RWPE2 (cell line): ENCODE results near the gene UCK1.

Experiments used
- ATAC-seq: fragments of 200-7000 bp; cut with Tn5 transposase; 3 replicates; pipeline ENCODE4 v1.9.1; 2021; ENCODE audit warnings: low read depth
- DNase-seq: peaks from one replicate; pipeline ENCODE4 v3.0.0-alpha.2; 2020; ENCODE audit warnings: low spot score
- H3K27ac ChIP-seq: fragments of 450-650 bp; 2 replicates; pipeline ENCODE4 v1.5.1; 2017; ENCODE audit warnings: mild to moderate bottlenecking; ENCODE audit not compliant: poor library complexity, severe bottlenecking
- H3K27me3 ChIP-seq: fragments of 250-450 bp; sonication (Bioruptor Pico); 2 replicates; pipeline ENCODE4 v1.5.1; 2021; ENCODE audit warnings: mild to moderate bottlenecking, moderate library complexity; ENCODE audit not compliant: insufficient read depth, poor library complexity, severe bottlenecking
- H3K36me3 ChIP-seq: fragments of 250-450 bp; sonication (Bioruptor Pico); 2 replicates; pipeline ENCODE4 v1.5.1; 2020; ENCODE audit warnings: low read depth, mild to moderate bottlenecking, moderate library complexity
- H3K4me1 ChIP-seq: fragments of 250-450 bp; sonication (Bioruptor Pico); 2 replicates; pipeline ENCODE4 v1.5.1; 2021; ENCODE audit warnings: mild to moderate bottlenecking, moderate library complexity; ENCODE audit not compliant: insufficient read depth, poor library complexity, severe bottlenecking
- H3K4me3 ChIP-seq: fragments of 250-450 bp; sonication (Bioruptor Pico); 2 replicates; pipeline ENCODE4 v1.5.1; 2021; ENCODE audit warnings: mild to moderate bottlenecking, moderate library complexity; ENCODE audit not compliant: severe bottlenecking
- H3K9me3 ChIP-seq: fragments of 250-450 bp; sonication (Bioruptor Pico); 2 replicates; pipeline ENCODE4 v1.5.1; 2021; ENCODE audit warnings: mild to moderate bottlenecking, moderate library complexity; ENCODE audit not compliant: severe bottlenecking
- TF ChIP-seq, protein P1 (sequence below): fragments of 450-650 bp; IDR thresholded peaks from one replicate; pipeline ENCODE4 v1.5.1; 2017; ENCODE audit warnings: mild to moderate bottlenecking, moderate library complexity; ENCODE audit not compliant: poor library complexity, severe bottlenecking

The UCK1 gene

DNA sequence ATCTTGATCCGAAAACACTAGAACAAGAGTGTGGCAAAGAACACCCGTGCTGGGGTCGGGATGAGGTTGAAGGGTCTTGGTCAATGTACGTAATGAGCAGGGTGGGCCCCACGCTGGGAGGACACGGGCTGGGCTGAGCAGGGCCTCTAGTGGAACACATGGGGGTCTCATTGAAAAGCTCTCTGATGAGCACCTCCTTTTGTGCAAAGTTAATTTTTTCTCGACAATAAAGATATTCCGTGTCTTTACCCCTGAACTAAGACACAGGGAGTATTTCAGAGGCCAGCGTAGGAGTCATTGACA, 8.0 kb downstream of the UCK1 start:
- TF ChIP-seq, protein P1, sequence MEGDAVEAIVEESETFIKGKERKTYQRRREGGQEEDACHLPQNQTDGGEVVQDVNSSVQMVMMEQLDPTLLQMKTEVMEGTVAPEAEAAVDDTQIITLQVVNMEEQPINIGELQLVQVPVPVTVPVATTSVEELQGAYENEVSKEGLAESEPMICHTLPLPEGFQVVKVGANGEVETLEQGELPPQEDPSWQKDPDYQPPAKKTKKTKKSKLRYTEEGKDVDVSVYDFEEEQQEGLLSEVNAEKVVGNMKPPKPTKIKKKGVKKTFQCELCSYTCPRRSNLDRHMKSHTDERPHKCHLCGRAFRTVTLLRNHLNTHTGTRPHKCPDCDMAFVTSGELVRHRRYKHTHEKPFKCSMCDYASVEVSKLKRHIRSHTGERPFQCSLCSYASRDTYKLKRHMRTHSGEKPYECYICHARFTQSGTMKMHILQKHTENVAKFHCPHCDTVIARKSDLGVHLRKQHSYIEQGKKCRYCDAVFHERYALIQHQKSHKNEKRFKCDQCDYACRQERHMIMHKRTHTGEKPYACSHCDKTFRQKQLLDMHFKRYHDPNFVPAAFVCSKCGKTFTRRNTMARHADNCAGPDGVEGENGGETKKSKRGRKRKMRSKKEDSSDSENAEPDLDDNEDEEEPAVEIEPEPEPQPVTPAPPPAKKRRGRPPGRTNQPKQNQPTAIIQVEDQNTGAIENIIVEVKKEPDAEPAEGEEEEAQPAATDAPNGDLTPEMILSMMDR, result no peak
- Histone ChIP-seq H3K36me3 (peaks cover 55% of the 10 kb centered on the region), H3K9me3 (no peaks in the 10 kb centered on the region), H3K4me1 (no peaks in the 10 kb centered on the region), H3K4me3 (no peak overlapping the region), H3K27ac (no peak overlapping the region), H3K27me3 (no peaks in the 10 kb centered on the region)
- ATAC-seq, result no peak
- no peak for DNase-seq

DNA sequence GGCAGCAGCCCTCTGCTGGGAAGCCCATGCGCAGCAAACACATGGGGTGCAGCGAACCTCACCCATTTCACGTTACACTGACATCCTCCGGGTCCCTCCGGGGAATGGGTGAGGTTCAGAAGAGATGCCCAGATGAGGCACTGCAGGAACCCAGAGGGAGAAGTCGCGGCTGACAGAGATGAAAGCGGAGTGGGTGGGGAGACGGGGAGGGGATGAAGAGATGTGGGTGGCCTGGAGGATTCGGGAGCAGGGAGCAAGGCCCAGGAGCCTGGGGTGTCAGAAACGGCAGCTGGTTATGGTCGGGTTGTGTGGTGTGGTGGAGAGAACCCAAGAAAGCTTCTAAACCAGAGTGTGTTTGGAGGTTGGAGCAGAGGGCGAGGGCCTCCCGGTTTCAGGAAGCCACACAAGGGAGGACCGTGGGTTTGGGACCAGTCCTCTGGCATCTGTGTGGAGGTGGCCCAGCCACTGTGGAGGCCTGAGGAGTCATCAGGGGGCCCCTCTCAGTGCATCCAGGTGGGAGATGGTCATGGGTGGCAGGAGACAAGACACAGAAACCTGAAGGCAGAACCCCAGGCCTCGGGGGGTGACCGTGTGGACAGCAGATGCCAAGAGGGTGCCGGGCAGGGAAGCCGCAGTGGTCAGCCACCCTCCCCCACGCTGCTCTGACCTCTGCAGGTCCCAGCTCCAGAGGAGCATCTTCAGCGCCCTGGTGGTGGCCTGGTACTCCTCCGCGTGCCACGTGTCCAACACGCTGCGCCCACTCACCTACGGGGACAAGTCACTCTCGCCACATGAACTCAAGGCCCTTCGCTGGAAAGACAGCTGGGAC, 8.6 kb downstream of the UCK1 start:
- Histone ChIP-seq H3K4me1 (no peaks in the 10 kb centered on the region), H3K27ac (no peak overlapping the region), H3K27me3 (no peaks in the 10 kb centered on the region), H3K9me3 (no peaks in the 10 kb centered on the region), H3K36me3 (peaks cover 59% of the 10 kb centered on the region), H3K4me3 (no peak overlapping the region)
- TF ChIP-seq, protein P1, result no peak
- no peak; the same call in 2 of the 3 replicates for ATAC-seq
- no peak for DNase-seq

- TF ChIP-seq, protein P1, result no peak
- peaks cover 62% of the 10 kb centered on the region for H3K36me3 ChIP-seq
Measured at GRCh38 chr9:131521822-131522221, 9.2 kb downstream of the UCK1 start.

GRCh38 chr9:131521203-131521602, 9.9 kb downstream of the UCK1 start:
- Histone ChIP-seq H3K27ac (no peak overlapping the region), H3K9me3 (no peaks in the 10 kb centered on the region), H3K4me3 (no peak overlapping the region), H3K4me1 (no peaks in the 10 kb centered on the region), H3K27me3 (no peaks in the 10 kb centered on the region), H3K36me3 (peaks cover 68% of the 10 kb centered on the region)
- no peak for ATAC-seq
- DNase-seq, result no peak
- TF ChIP-seq, protein P1, result no peak

More at GRCh38 chr9:131521822-131522221, 9.2 kb downstream of the UCK1 start:
- Histone ChIP-seq H3K27me3 (no peaks in the 10 kb centered on the region), H3K4me1 (no peaks in the 10 kb centered on the region), H3K4me3 (no peak overlapping the region), H3K27ac (no peak overlapping the region), H3K9me3 (no peaks in the 10 kb centered on the region)
- DNase-seq (no peak), ATAC-seq (no peak)

DNA sequence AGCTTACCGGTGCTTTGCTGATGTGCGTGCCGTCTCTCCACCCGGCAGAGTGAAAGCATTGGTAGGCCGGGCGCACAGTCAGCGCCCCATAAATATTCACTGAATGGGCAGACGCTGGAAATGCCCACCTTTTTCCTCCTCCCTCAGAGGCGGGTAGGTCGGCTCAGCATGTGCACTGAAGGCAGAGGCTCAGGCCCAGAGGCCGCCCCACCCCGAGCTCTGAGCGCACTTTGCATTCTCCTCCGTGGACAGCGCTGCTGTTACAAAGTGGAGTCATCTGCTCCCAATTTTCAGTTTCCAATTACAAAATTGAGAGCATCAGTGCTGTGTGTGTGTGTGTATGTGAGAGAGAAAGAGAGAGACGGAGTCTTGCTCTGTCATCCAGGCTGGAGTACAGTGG, 10.6 kb downstream of the UCK1 start:
- H3K4me3 ChIP-seq, result no peak overlapping the region
- DNase-seq, result no peak
- no peak overlapping the region for H3K27ac ChIP-seq
- peaks cover 63% of the 10 kb centered on the region for H3K36me3 ChIP-seq
- no peaks in the 10 kb centered on the region for H3K4me1 ChIP-seq
- TF ChIP-seq, protein P1, result no peak
- ATAC-seq, result no peak
- no peaks in the 10 kb centered on the region for H3K9me3 ChIP-seq
- H3K27me3 ChIP-seq, result no peaks in the 10 kb centered on the region
